Vagina (tissue), 2 donors: Measurements from ENCODE around the gene RAPGEF5. TPM values are rescaled to one million over a fixed set of nuclear protein-coding genes. Genes with fewer than 3 reads are reported as not detected.

Source experiments
- DNase-seq, 2 donors: peaks; one replicate each; pipeline ENCODE4 v3.0.0-alpha.2; 2017; ENCODE audit errors: extremely low spot score in 2 of 2
- H3K27ac ChIP-seq: fragments of 200-600 bp; sonication (generic); one replicate; pipeline ENCODE4 v1.5.1; 2019
- H3K27me3 ChIP-seq: fragments of 200-600 bp; sonication (generic); one replicate; pipeline ENCODE4 v1.5.1; 2019
- H3K36me3 ChIP-seq, 2 donors: fragments of 200-600 bp; sonication (generic); one replicate each; pipeline ENCODE4 v1.5.1; 2017 to 2019
- H3K4me1 ChIP-seq: fragments of 200-600 bp; sonication (generic); one replicate; pipeline ENCODE4 v1.5.1; 2019
- H3K4me3 ChIP-seq, 2 donors: fragments of 200-600 bp; sonication (generic); 1 replicate in 1 of 2; 2 replicates in 1 of 2; pipeline ENCODE4 v1.5.1; 2016 to 2019
- H3K9me3 ChIP-seq: fragments of 200-600 bp; sonication (generic); one replicate; pipeline ENCODE4 v1.5.1; 2019
- CTCF ChIP-seq, 3 experiments: fragments of 450-650 bp in 2 of 3; fragments of 200-600 bp in 1 of 3; sonication (generic) in 1 of 3; IDR thresholded peaks; one replicate each; pipeline ENCODE4 v1.5.1; 2017 to 2019; ENCODE audit warnings: antibody characterized with exemption in 3 of 3, mild to moderate bottlenecking in 2 of 3, moderate library complexity in 2 of 3
- POLR2A ChIP-seq, 2 donors: fragments of 450-650 bp; IDR thresholded peaks; one replicate each; pipeline ENCODE4 v1.6.1; 2017; ENCODE audit warnings: antibody characterized with exemption in 2 of 2, mild to moderate bottlenecking in 2 of 2, moderate library complexity in 2 of 2
- POLR2AphosphoS5 ChIP-seq, 2 donors: sonication (generic); formaldehyde crosslinking; IDR thresholded peaks; one replicate each; pipeline ENCODE4 v1.9.0; 2017; ENCODE audit warnings: antibody characterized with exemption in 2 of 2, mild to moderate bottlenecking in 2 of 2, low read depth in 1 of 2; ENCODE audit not compliant: insufficient read depth in 1 of 2
- intact Hi-C: fragments of 100-400 bp; cut with DNase I; formaldehyde crosslinking; loops from one replicate; pipeline ENCODE4 v1.15.1; 2023
- total RNA-seq: library from RNA; depleted of rRNA; stranded (reverse); fragments of >200 nt; gene quantifications from one replicate; pipeline ENCODE4 v1.2.3, GENCODE V29; 2016

Gene RAPGEF5
- total RNA-seq, 1 donor from 2014 or later, result 68.0 TPM

GRCh38 chr7:22248111-22248809 lies 108.7 kb downstream of the RAPGEF5 start:
- H3K36me3 ChIP-seq, result no peaks in the 10 kb centered on the region
- DNase-seq, result no peak
- H3K4me1 ChIP-seq, result no peaks in the 10 kb centered on the region
- TF ChIP-seq POLR2AphosphoS5 (IDR thresholded peaks at IDR 0.05; ENCODE audit: insufficient read depth in 1 of 2, low read depth in 1 of 2) (no peak), CTCF (IDR thresholded peaks at IDR 0.05) (no peak), POLR2A (IDR thresholded peaks at IDR 0.05) (no peak)
- H3K27me3 ChIP-seq, result no peaks in the 10 kb centered on the region
- intact Hi-C loops, result no loop called here
- H3K27ac ChIP-seq, result no peak overlapping the region
- H3K9me3 ChIP-seq, result no peaks in the 10 kb centered on the region
- H3K4me3 ChIP-seq, result no peak overlapping the region

GRCh38 chr7:22241805-22242390 lies 115.1 kb downstream of the RAPGEF5 start:
- Histone ChIP-seq H3K4me1 (no peaks in the 10 kb centered on the region), H3K4me3 (no peak overlapping the region), H3K9me3 (no peaks in the 10 kb centered on the region), H3K36me3 (no peaks in the 10 kb centered on the region), H3K27ac (no peak overlapping the region), H3K27me3 (no peaks in the 10 kb centered on the region)
- intact Hi-C loops, result no loop called here
- no peak for DNase-seq
- TF ChIP-seq POLR2AphosphoS5 (IDR thresholded peaks at IDR 0.05; ENCODE audit: insufficient read depth in 1 of 2, low read depth in 1 of 2) (no peak), CTCF (IDR thresholded peaks at IDR 0.05) (no peak), POLR2A (IDR thresholded peaks at IDR 0.05) (no peak)

- H3K9me3 ChIP-seq, result no peaks in the 10 kb centered on the region
- TF ChIP-seq CTCF (IDR thresholded peaks at IDR 0.05) (no peak), POLR2AphosphoS5 (IDR thresholded peaks at IDR 0.05; ENCODE audit: insufficient read depth in 1 of 2, low read depth in 1 of 2) (no peak)
- H3K4me3 ChIP-seq, result no peak overlapping the region
- no peak for DNase-seq
- no peaks in the 10 kb centered on the region for H3K4me1 ChIP-seq
- no peaks in the 10 kb centered on the region for H3K36me3 ChIP-seq
- no peaks in the 10 kb centered on the region for H3K27me3 ChIP-seq
- no peak overlapping the region for H3K27ac ChIP-seq
- intact Hi-C loops, result no loop called here
Observed at GRCh38 chr7:22240904-22241571, 115.9 kb downstream of the RAPGEF5 start.

GRCh38 chr7:22238354-22239311 lies 118.3 kb downstream of the RAPGEF5 start:
- TF ChIP-seq POLR2A (IDR thresholded peaks at IDR 0.05), result no peak
- no peak for TF ChIP-seq POLR2AphosphoS5 (IDR thresholded peaks at IDR 0.05; ENCODE audit: insufficient read depth in 1 of 2, low read depth in 1 of 2)
- TF ChIP-seq CTCF (IDR thresholded peaks at IDR 0.05), result no peak
- Histone ChIP-seq H3K36me3 (no peaks in the 10 kb centered on the region), H3K27ac (no peak overlapping the region), H3K4me3 (no peak overlapping the region), H3K4me1 (no peaks in the 10 kb centered on the region), H3K9me3 (no peaks in the 10 kb centered on the region), H3K27me3 (no peaks in the 10 kb centered on the region)
- DNase-seq, result no peak
- intact Hi-C loops, result no loop called here
